Neural cell (in vitro differentiated cells): ENCODE data around the gene KASH5. TPM values are rescaled to one million over a fixed set of nuclear protein-coding genes. Genes with fewer than 3 reads are reported as not detected.

Experiments used
- H2AFZ ChIP-seq: fragments of 200-600, 300-800 bp; sonication (generic), shearing (Covaris generic); 2 replicates; pipeline ENCODE4 v1.6.0; 2014; ENCODE audit warnings: low read depth, mild to moderate bottlenecking, antibody characterized with exemption, low read length, moderate library complexity
- H3F3A ChIP-seq: fragments of 200-600 bp; shearing (Covaris generic); 2 replicates; pipeline ENCODE4 v1.6.1; 2016; ENCODE audit warnings: mild to moderate bottlenecking, moderate library complexity, mixed read lengths, antibody characterized with exemption, low read length; ENCODE audit not compliant: insufficient read depth, poor library complexity, severe bottlenecking
- H3K27ac ChIP-seq: fragments of 200-600, 300-800 bp; sonication (generic), shearing (Covaris generic); 2 replicates; pipeline ENCODE4 v1.5.1; 2014; ENCODE audit warnings: mild to moderate bottlenecking, low read length, moderate library complexity
- H3K27me3 ChIP-seq: fragments of 300-800, 200-600 bp; sonication (generic), shearing (Covaris generic); 2 replicates; pipeline ENCODE4 v1.6.0; 2014; ENCODE audit warnings: mild to moderate bottlenecking, low read depth, low read length, moderate library complexity; ENCODE audit not compliant: insufficient read depth
- H3K36me3 ChIP-seq: fragments of 300-800, 200-600 bp; sonication (generic), shearing (Covaris generic); 2 replicates; pipeline ENCODE4 v1.5.1; 2014; ENCODE audit warnings: mild to moderate bottlenecking, antibody characterized with exemption, low read length, moderate library complexity; ENCODE audit not compliant: insufficient read depth
- H3K4me2 ChIP-seq: fragments of 300-800, 200-600 bp; sonication (generic), shearing (Covaris generic); 2 replicates; pipeline ENCODE4 v1.6.0; 2014; ENCODE audit warnings: mild to moderate bottlenecking, low read length
- H3K4me3 ChIP-seq: fragments of 300-800, 200-600 bp; sonication (generic), shearing (Covaris generic); 2 replicates; pipeline ENCODE4 v1.5.1; 2014; ENCODE audit warnings: mild to moderate bottlenecking, low read length, moderate library complexity
- H3K79me2 ChIP-seq: fragments of 200-600 bp; shearing (Covaris generic); replicated peaks from 2 replicates; pipeline ENCODE4 v1.6.0; 2014; ENCODE audit warnings: mild to moderate bottlenecking, low read length, moderate library complexity; ENCODE audit not compliant: insufficient read depth
- H3K9ac ChIP-seq: fragments of 300-800, 200-600 bp; sonication (generic), shearing (Covaris generic); 2 replicates; pipeline ENCODE4 v1.6.1; 2016; ENCODE audit warnings: mild to moderate bottlenecking, low read length, mixed read lengths
- H3K9me2 ChIP-seq: fragments of 200-600 bp; shearing (Covaris generic); 2 replicates; pipeline ENCODE4 v1.6.1; 2016; ENCODE audit warnings: mild to moderate bottlenecking, low read length, mixed read lengths; ENCODE audit not compliant: insufficient read depth
- H3K9me3 ChIP-seq: fragments of 200-600, 300-800 bp; sonication (generic), shearing (Covaris generic); 2 replicates; pipeline ENCODE4 v1.6.1; 2016; ENCODE audit warnings: mild to moderate bottlenecking, mixed run types, low read length, moderate library complexity, mixed read lengths
- H4K20me1 ChIP-seq: fragments of 200-600 bp; shearing (Covaris generic); 2 replicates; pipeline ENCODE4 v1.6.1; 2016; ENCODE audit warnings: mild to moderate bottlenecking, mixed run types; ENCODE audit not compliant: insufficient read depth
- EP300 ChIP-seq: fragments of 450-650 bp; conservative IDR thresholded peaks from 2 replicates; pipeline ENCODE4 v1.6.1; 2014; ENCODE audit warnings: antibody characterized with exemption, mild to moderate bottlenecking, moderate library complexity; ENCODE audit not compliant: poor library complexity, severe bottlenecking
- EZH2 ChIP-seq: fragments of 200-600, 300-800 bp; shearing (Covaris generic), sonication (generic); IDR thresholded peaks from 2 replicates; pipeline ENCODE4 v1.6.1; 2014; ENCODE audit warnings: antibody characterized with exemption, low read length, borderline replicate concordance, mild to moderate bottlenecking; ENCODE audit not compliant: insufficient read depth, poor library complexity, severe bottlenecking
- MXI1 ChIP-seq: fragments of 450-650 bp; conservative IDR thresholded peaks from 2 replicates; pipeline ENCODE4 v1.6.1; 2014; ENCODE audit warnings: antibody characterized with exemption, mild to moderate bottlenecking; ENCODE audit not compliant: poor library complexity, severe bottlenecking
- POLR2AphosphoS5 ChIP-seq: IDR thresholded peaks from 2 replicates; pipeline ENCODE4 v1.6.1; 2012
- RAD21 ChIP-seq: fragments of 450-650 bp; conservative IDR thresholded peaks from 2 replicates; pipeline ENCODE4 v1.6.1; 2014; ENCODE audit warnings: antibody characterized with exemption, mild to moderate bottlenecking, moderate library complexity
- SMC3 ChIP-seq: fragments of 450-650 bp; conservative IDR thresholded peaks from 2 replicates; pipeline ENCODE4 v1.6.1; 2014; ENCODE audit warnings: antibody characterized with exemption, mild to moderate bottlenecking, moderate library complexity; ENCODE audit not compliant: poor library complexity
- TAF1 ChIP-seq: IDR thresholded peaks from 2 replicates; pipeline ENCODE4 v1.6.1; 2012; ENCODE audit warnings: low read depth
- polyA plus RNA-seq: library from polyadenylated mRNA; depleted of rRNA; stranded (reverse); fragments of >200 nt; gene quantifications from 2 replicates; pipeline ENCODE4 v1.2.3, GENCODE V29; 2014
- TF ChIP-seq, protein P1 (sequence below): fragments of 450-650 bp; IDR thresholded peaks from 2 replicates; pipeline ENCODE4 v1.5.1; 2014; ENCODE audit warnings: antibody characterized with exemption, mild to moderate bottlenecking, moderate library complexity; ENCODE audit not compliant: poor library complexity, severe bottlenecking
- TF ChIP-seq, protein P2 (sequence below): IDR thresholded peaks from 2 replicates; pipeline ENCODE4 v1.6.1; 2012; ENCODE audit warnings: borderline replicate concordance

Gene KASH5
- polyA plus RNA-seq, 1 donor from 2014 or later: 0.11 TPM

DNA sequence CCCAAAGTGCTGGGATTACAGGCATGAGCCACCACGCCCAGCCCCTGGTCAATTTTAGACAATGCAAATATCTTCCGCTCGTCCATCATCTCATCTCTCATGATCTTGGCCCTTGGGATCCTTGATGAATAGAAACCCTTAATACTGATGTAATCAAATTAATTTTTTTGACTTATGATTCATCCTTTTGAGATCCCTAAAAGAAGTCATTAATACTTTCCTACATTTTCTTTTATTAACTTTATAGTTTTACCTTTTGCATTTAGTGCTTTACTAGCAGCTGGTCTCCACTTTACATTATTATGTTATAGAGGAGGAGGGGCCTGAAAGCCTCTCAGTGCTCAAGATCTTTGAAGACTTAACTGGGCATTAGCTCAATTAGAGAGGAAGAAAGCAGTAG, 7.7 kb upstream of the KASH5 start:
- Histone ChIP-seq H3K4me2 (no peak overlapping the region), H3K9me2 (no peaks in the 10 kb centered on the region), H3K79me2 (no peaks in the 10 kb centered on the region), H3K36me3 (no peaks in the 10 kb centered on the region), H4K20me1 (no peaks in the 10 kb centered on the region), H3K27me3 (no peaks in the 10 kb centered on the region), H3K9ac (no peak overlapping the region), H2AFZ (no peak overlapping the region), H3K27ac (no peak overlapping the region), H3K4me3 (no peak overlapping the region), H3F3A (no peaks in the 10 kb centered on the region), H3K9me3 (no peaks in the 10 kb centered on the region)
- no peak for TF ChIP-seq TAF1
- TF ChIP-seq SMC3: no peak
- TF ChIP-seq, protein P1, sequence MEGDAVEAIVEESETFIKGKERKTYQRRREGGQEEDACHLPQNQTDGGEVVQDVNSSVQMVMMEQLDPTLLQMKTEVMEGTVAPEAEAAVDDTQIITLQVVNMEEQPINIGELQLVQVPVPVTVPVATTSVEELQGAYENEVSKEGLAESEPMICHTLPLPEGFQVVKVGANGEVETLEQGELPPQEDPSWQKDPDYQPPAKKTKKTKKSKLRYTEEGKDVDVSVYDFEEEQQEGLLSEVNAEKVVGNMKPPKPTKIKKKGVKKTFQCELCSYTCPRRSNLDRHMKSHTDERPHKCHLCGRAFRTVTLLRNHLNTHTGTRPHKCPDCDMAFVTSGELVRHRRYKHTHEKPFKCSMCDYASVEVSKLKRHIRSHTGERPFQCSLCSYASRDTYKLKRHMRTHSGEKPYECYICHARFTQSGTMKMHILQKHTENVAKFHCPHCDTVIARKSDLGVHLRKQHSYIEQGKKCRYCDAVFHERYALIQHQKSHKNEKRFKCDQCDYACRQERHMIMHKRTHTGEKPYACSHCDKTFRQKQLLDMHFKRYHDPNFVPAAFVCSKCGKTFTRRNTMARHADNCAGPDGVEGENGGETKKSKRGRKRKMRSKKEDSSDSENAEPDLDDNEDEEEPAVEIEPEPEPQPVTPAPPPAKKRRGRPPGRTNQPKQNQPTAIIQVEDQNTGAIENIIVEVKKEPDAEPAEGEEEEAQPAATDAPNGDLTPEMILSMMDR: no peak
- TF ChIP-seq EP300: no peak
- TF ChIP-seq EZH2: no peak
- no peak for TF ChIP-seq POLR2AphosphoS5
- TF ChIP-seq RAD21: no peak
- TF ChIP-seq, protein P2, sequence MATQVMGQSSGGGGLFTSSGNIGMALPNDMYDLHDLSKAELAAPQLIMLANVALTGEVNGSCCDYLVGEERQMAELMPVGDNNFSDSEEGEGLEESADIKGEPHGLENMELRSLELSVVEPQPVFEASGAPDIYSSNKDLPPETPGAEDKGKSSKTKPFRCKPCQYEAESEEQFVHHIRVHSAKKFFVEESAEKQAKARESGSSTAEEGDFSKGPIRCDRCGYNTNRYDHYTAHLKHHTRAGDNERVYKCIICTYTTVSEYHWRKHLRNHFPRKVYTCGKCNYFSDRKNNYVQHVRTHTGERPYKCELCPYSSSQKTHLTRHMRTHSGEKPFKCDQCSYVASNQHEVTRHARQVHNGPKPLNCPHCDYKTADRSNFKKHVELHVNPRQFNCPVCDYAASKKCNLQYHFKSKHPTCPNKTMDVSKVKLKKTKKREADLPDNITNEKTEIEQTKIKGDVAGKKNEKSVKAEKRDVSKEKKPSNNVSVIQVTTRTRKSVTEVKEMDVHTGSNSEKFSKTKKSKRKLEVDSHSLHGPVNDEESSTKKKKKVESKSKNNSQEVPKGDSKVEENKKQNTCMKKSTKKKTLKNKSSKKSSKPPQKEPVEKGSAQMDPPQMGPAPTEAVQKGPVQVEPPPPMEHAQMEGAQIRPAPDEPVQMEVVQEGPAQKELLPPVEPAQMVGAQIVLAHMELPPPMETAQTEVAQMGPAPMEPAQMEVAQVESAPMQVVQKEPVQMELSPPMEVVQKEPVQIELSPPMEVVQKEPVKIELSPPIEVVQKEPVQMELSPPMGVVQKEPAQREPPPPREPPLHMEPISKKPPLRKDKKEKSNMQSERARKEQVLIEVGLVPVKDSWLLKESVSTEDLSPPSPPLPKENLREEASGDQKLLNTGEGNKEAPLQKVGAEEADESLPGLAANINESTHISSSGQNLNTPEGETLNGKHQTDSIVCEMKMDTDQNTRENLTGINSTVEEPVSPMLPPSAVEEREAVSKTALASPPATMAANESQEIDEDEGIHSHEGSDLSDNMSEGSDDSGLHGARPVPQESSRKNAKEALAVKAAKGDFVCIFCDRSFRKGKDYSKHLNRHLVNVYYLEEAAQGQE: no peak
- TF ChIP-seq MXI1: no peak

DNA sequence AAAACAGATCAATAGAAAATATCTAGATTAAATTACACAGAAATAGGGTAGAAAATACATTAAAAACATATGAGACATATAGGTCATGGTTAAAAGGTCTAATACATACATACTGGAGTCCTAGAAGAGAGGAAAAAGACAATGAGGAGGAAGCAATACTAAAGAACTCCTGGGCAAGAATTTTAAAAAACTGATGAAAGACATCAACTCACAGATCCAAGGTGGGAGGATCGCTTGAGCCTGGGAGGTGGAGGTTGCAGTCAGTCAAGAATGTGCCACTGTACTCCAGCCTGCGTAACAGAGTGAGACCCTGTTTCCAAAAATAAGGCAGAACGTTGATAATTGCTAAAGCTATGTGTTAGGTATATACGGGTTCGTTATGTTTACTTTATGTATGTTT, 5.4 kb upstream of the KASH5 start:
- Histone ChIP-seq H3F3A (no peaks in the 10 kb centered on the region), H3K9me2 (no peaks in the 10 kb centered on the region), H2AFZ (no peak overlapping the region), H3K9ac (no peak overlapping the region), H3K79me2 (no peaks in the 10 kb centered on the region), H3K4me2 (no peak overlapping the region), H3K27ac (no peak overlapping the region), H4K20me1 (no peaks in the 10 kb centered on the region), H3K4me3 (no peak overlapping the region), H3K36me3 (no peaks in the 10 kb centered on the region), H3K27me3 (no peaks in the 10 kb centered on the region), H3K9me3 (no peaks in the 10 kb centered on the region)
- no peak for TF ChIP-seq EP300
- TF ChIP-seq, protein P1: no peak
- TF ChIP-seq, protein P2: no peak
- TF ChIP-seq TAF1: no peak
- no peak for TF ChIP-seq POLR2AphosphoS5
- TF ChIP-seq RAD21: no peak
- TF ChIP-seq SMC3: no peak
- no peak for TF ChIP-seq EZH2
- no peak for TF ChIP-seq MXI1
